ENCODE results near the gene RAB19.

RAB19 gene

DNA sequence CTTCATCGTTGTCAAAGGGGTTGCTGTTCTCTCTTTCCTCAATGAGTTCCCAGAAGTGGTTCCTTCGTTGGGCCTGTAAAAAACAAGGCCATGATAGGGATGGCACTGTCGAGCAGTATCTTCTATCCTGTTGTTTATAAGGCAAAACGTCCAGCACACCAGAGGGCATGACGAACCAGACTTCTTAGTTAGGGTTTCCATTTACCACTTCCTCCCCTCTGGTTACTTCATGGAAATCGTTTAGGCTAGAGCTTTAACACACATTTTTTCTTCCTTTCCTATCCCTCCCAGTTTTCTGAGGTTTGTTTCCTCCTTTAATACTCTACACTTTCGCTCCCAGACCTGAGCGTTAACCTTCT lies 50.8 kb downstream of the RAB19 start:
- no peak for DNase-seq

DNA sequence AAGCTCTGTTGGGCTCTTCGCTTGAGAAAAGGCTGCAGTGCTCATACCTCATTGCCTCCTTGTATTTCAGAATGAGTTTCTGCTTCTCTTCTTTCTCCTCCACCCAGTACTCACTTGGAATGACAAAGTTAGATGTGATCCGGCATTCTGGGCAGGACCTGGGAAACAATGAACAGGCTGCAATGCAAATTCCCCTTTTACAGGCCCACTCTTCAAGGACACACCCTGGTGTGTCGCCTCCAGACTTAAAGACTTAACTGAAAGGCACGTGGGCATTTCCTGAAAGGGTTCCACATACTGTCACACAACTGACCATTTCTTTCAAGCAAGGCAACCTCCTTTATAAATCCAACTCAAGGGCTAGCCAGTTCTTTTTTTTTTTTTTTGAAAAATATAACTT lies 51.9 kb downstream of the RAB19 start:
- no peak for DNase-seq

DNA sequence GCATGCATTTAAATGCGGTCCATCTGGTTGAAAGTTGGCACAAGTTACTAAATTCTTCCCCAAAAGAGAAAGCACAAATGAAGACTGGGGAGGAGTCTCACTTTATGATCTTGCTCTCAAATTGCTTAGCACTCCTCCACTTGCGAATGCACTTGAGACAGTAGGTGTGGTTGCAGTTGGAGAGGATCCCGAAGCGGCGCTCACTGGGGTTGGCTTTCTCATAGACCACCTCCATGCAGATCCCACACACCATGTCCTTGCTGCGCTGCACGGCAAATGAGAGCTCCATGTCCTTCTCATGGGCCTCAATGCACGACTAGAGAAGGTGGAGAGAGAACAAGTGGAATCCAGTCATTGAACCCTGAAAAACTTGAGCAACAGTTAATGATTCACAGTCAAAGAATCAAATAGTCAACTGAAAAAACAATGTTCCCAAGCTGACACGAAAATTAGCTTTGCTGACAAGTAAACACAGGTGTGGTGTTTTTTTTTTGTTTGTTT lies 52.7 kb downstream of the RAB19 start:
- DNase-seq = no peak

DNA sequence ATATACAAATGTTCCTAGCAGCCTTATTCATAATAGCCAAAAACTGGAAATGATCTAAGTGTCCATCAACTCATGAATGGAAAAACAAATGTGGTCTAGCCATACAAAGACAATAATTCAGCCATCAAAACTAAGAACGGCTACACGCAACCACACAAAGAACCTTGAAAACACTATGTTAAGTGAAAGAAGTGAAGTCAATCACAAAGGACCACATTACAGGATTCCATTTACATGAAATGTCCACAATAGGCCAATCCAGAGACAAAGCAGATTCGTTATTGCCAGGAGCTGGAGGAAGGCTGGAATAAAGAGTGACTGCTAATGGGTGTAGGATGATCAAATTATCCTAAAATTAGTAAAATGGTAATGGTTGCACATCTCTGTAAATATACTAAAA lies 54.3 kb downstream of the RAB19 start:
- DNase-seq = no peak

DNA sequence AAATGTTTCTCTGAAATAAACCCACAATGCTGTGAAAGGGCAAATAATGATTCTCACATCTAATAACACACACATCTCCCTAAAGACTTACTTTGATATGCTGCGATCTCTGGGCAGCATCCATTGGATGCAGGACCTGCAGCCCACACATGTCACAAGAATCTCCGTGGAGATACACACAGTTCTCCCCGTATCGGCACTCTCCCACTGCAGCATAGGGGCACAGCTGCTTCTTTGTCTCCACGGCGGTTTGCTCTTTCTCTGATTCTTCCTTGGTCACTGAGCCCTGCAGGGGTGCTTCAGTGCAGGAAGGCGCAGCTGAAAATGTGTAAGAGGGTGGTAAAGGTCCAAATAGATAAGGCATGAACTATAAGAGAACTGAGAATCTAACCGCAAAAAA lies 55.1 kb downstream of the RAB19 start:
- DNase-seq = no peak

DNA sequence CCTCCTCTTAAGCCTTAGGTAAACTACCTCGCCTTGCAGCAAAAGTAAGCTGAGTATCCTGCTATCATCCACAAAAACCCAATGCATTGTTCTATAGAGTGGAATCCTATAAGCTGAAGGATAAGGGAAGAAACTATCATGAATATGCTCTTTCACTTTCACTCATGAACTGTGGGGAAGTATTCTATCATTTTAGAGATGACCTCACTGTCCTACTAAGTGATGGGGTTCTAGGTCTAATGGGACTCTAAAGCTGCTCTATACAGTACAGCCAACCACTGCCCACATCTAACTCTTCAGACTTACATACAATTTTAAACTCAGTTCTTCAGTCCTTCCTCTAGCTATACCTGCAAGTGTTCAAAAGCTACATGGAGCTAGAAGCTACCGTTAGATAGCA lies 59.3 kb downstream of the RAB19 start:
- no peak for DNase-seq

DNA sequence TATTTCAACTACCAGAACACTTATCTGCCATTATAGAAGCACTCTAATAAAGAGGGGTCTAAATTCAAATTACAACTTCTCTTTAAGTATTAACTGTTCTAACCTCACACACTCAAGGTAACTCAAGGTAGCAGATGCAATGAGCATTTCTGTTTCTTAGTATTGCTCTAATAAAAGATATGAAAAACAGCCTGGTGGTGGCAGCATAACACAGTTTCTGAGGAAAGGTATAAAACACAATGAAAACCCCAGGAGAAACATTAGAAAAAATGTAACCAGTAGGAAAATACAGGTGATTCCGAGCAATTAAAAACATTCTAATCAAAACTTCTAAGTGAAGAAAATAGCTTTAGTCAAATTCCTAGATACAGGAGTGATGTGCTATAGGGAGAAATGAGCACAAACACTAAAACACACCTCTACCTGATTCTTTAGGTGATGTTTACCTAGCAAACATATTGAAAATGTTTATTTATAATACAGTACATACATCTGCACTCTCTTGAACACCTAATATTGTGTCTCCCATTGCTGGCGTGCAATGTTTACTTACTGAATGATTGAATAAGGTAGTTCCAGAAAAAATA lies 72.0 kb downstream of the RAB19 start:
- no peak for DNase-seq

DNA sequence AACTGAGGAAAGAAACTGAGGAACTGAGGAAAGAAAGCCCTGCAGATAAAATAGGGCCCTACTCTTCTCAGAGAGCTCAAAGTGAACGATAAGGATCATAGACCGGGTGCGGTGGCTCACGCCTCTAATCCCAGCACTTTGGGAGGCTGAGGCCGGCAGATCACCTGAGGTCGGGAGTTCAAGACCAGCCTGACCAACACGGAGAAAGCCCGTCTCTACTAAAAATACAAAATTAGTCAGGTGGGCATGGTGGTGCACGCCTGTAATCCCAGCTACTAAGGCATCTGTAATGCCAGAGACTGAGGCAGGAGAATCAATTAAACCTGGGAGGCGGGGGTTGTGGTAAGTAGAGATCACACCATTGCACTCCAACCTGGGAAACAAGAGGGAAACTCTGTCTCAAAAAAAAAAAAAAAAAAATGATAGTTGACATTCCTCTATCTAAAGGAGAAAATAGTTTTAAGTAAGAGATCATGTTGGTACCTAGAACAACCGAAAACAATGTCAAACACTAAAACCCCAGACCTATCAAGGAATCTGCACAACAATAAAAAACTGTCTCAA lies 72.9 kb downstream of the RAB19 start:
- DNase-seq = no peak

All from activated CD4-positive, alpha-beta T cell treated with anti-CD3 and anti-CD28 coated beads for 1 hour (primary cell).